ENCODE measurements around the gene ITGB1BP2. TPM values are rescaled to one million over a fixed set of nuclear protein-coding genes. Genes with fewer than 3 reads are reported as not detected.

ITGB1BP2 gene
- total and polyA plus RNA-seq, 10 donors, result 1.4 to 8.3 (median 2.1) TPM

DNA sequence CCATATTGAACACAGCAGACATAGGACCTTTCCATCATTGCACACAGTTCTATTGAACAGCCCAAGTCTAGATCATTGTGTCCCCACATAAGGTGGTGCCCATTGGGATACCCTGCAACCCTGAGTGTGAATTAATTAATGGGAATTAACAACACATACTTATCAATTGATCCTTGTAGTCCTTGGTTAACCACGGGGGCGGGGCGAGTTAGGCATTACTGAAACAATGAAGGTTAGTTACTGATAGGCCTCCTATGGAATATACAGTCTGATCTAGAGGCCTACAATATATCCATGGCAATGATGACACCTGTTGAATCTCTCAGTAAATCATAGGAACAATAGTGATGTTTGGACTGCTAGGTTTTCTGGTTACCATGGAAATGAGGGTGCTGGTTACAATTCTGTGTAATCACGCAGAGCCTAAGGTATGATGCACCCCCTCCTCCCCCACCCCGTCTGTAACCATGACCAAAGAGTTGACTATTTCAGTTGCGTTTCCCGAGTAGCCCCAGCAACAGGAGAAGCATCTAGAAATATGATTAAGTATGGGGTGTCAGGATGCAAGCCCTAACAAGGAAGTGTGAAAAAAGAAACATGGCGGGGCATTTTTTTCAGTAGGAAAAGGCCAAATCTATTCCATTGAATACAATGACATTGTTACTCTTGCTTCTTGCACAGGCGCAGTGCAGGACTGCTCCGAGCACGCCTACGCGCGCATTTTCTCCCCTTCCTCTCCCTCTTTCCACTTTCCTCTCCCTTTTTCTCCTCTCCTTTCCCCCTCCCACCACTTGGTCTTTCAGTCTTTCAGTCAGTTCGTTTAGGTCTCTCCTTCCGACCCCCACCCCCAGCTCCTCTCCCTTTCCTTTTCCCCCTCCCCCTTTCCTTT lies 18.8 kb upstream of the ITGB1BP2 start:
- DNase-seq, result no peak
- Histone ChIP-seq H3K27me3 (replicated peaks in 1 of 7) (no peaks in the 10 kb centered on the region), H3K36me3 (peaks cover 0 to 6% (median 0%) of the 10 kb centered on the region in 6 donors), H3K4me3 (peak overlapping the region in 7 of 8 donors; percentile 22 to 76 (median 54)), H3K9me3 (no peaks in the 10 kb centered on the region), H3K27ac (peak overlapping the region; percentile 75 to 97 (median 93)), H3K4me1 (peaks cover 0 to 41% (median 29%) of the 10 kb centered on the region in 6 donors)
- no peak for TF ChIP-seq POLR2A (IDR thresholded peaks at IDR 0.05)
- TF ChIP-seq, protein P1, sequence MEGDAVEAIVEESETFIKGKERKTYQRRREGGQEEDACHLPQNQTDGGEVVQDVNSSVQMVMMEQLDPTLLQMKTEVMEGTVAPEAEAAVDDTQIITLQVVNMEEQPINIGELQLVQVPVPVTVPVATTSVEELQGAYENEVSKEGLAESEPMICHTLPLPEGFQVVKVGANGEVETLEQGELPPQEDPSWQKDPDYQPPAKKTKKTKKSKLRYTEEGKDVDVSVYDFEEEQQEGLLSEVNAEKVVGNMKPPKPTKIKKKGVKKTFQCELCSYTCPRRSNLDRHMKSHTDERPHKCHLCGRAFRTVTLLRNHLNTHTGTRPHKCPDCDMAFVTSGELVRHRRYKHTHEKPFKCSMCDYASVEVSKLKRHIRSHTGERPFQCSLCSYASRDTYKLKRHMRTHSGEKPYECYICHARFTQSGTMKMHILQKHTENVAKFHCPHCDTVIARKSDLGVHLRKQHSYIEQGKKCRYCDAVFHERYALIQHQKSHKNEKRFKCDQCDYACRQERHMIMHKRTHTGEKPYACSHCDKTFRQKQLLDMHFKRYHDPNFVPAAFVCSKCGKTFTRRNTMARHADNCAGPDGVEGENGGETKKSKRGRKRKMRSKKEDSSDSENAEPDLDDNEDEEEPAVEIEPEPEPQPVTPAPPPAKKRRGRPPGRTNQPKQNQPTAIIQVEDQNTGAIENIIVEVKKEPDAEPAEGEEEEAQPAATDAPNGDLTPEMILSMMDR (IDR thresholded peaks at IDR 0.05 in 8 of 11, conservative IDR thresholded peaks at IDR 0.05 in 3 of 11), result no peak
- TF ChIP-seq POLR2AphosphoS5 (IDR thresholded peaks at IDR 0.05), result no peak
- intact Hi-C loops (cut with DNase I; ENCODE audit: low total_unique reads), result no loop called here
- WGBS, 5 donors, result 23 to 49% (median 31%) methylated on average over 15 to 16 of the region's 16 CpGs

DNA sequence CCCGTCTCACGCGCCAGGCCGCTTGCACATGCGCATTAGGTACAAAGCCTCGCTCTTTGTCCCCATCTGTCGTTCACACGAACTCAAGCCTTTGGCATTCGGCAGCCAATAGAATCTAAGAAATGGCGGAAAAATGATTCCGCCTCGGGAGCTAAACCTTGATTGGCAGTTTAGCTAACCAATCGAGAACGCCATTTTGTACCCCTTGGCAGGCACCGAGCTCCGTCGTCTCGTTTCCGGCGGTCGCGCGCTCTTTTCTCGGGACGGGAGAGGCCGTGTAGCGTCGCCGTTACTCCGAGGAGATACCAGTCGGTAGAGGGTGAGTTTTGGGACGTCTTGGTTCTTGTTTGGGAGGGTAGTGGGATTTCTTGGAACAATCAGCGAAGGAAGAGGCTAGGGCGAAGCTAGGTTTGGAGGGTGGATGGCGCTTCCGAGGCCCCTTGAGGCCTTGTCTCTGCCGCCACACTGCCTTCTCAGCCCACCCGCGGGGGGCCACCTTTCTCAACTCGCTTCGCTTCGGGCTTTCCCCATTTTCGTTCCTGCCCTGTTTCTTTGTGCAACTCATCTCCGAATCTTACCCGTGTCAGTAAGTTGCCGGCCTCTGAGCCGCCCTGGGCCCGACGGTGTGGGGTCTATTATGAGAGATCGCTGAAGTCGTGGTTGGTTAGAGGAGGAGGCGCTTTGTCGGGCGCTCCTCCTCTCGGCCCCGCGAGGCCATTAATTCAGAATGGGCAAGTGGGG lies 18.0 kb upstream of the ITGB1BP2 start, which contains the start of gene NONO:
TSS of gene NONO (plus strand) at position 233 of the 741 bp plus-strand sequence. CDS start 7,003 bp downstream, outside the sequence.
- Histone ChIP-seq H3K4me3 (peak within 1 kb of the TSS; percentile 32 to 76 (median 53)), H3K36me3 (peaks cover 0 to 6% (median 0%) of the 10 kb centered on the region in 6 donors), H3K27me3 (replicated peaks in 1 of 7) (no peaks in the 10 kb centered on the region), H3K27ac (peak within 1 kb of the TSS; percentile 82 to 97 (median 93)), H3K4me1 (peaks cover 4 to 48% (median 34%) of the 10 kb centered on the region in 6 donors), H3K9me3 (no peaks in the 10 kb centered on the region)
- TF ChIP-seq, protein P1 (IDR thresholded peaks at IDR 0.05 in 8 of 11, conservative IDR thresholded peaks at IDR 0.05 in 3 of 11), result peak in 3 of 11 experiments; percentile 7 to 19 (median 10)
- TF ChIP-seq POLR2AphosphoS5 (IDR thresholded peaks at IDR 0.05) (peak; percentile 88 to 91 (median 91)), POLR2A (IDR thresholded peaks at IDR 0.05) (peak in 1 of 3 donors; percentile 16)
- intact Hi-C loops (cut with DNase I; ENCODE audit: low total_unique reads), result no loop called here
- WGBS, 5 donors, result 0 to 48% (median 3%) methylated on average over 30 to 57 of the region's 57 CpGs
- peak; percentile 91 for DNase-seq

DNA sequence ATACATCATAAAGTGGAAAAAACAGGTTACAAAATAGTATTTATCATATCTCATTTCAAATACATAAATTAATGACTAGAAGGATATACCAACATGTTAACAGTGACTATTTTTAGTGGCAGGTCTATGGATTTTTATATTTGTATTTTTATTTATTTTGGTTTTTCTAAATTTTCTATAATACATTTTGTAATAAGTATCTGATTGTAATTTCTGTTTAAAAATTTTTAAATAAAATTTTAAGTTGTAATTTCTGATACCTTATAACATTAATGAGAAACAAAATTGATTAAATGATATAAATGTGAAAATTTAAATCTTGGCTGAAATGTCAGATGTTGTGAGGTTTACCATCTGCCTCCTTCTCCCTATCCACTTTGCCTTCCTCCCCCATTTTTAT lies 15.6 kb upstream of the ITGB1BP2 start:
- no peak for TF ChIP-seq POLR2AphosphoS5 (IDR thresholded peaks at IDR 0.05)
- intact Hi-C loops (cut with DNase I; ENCODE audit: low total_unique reads), result no loop called here
- H3K4me3 ChIP-seq, result peak overlapping the region in 3 of 8 donors; percentile 49 to 76 (median 62)
- no peak for DNase-seq
- H3K4me1 ChIP-seq, result peaks cover 6 to 60% (median 34%) of the 10 kb centered on the region in 6 donors
- peaks cover 0 to 19% (median 4%) of the 10 kb centered on the region in 6 donors for H3K36me3 ChIP-seq
- H3K9me3 ChIP-seq, result no peaks in the 10 kb centered on the region
- H3K27ac ChIP-seq, result no peak overlapping the region
- H3K27me3 ChIP-seq (replicated peaks in 1 of 7), result no peaks in the 10 kb centered on the region

DNA sequence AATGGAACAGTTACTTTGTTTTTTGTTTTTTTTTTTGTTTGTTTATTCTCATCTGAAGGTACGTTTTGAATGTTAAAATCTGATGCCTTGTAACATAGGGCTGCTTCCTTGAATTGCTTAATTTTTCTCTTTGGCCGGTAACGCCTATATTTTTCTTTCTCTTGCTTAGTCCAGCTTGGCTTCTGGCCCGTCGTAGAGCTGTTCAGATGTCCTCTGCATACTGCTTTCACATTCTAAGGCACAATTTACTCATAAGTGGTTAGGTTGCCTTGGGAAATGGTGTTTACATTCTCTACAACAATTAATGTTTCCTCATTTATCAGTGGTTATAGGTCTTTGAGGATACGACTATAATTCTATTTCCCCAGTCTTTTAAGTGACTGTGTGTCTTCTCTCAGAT lies 10.2 kb upstream of the ITGB1BP2 start:
- DNase-seq, result no peak
- H3K36me3 ChIP-seq, result peaks cover 0 to 74% (median 58%) of the 10 kb centered on the region in 6 donors
- H3K4me3 ChIP-seq, result no peak overlapping the region
- WGBS, 5 donors, result 75 to 89% (median 78%) methylated on average over 6 of the region's 6 CpGs
- no peak overlapping the region for H3K27ac ChIP-seq
- no peaks in the 10 kb centered on the region for H3K27me3 ChIP-seq (replicated peaks in 1 of 7)
- intact Hi-C loops (cut with DNase I; ENCODE audit: low total_unique reads), result no loop called here
- peaks cover 6 to 33% (median 18%) of the 10 kb centered on the region in 6 donors for H3K4me1 ChIP-seq
- H3K9me3 ChIP-seq, result no peaks in the 10 kb centered on the region
- TF ChIP-seq, protein P1 (IDR thresholded peaks at IDR 0.05 in 8 of 11, conservative IDR thresholded peaks at IDR 0.05 in 3 of 11), result no peak
- TF ChIP-seq POLR2AphosphoS5 (IDR thresholded peaks at IDR 0.05), result no peak
